Measurements from ENCODE around the gene HSPA12B. TPM values are rescaled to one million over a fixed set of nuclear protein-coding genes. Genes with fewer than 3 reads are reported as not detected.

The HSPA12B gene
- polyA plus RNA-seq, 4 donors, result 13.3 to 19.0 (median 14.6) TPM

- no peak for DNase-seq (ENCODE audit: low read depth in 4 of 4, low spot score in 3 of 4)
Observed at GRCh38 chr20:3747471-3747870, 15.0 kb downstream of the HSPA12B start.

- no peak for DNase-seq (ENCODE audit: low read depth in 4 of 4, low spot score in 3 of 4)
Observed at GRCh38 chr20:3748073-3748472, 15.6 kb downstream of the HSPA12B start.

GRCh38 chr20:3749087-3749688 lies 16.7 kb downstream of the HSPA12B start:
- DNase-seq (ENCODE audit: low read depth in 4 of 4, low spot score in 3 of 4), result no peak

- no peak for DNase-seq (ENCODE audit: low read depth in 4 of 4, low spot score in 3 of 4)
Observed at GRCh38 chr20:3749689-3750531, 17.4 kb downstream of the HSPA12B start.

- DNase-seq (ENCODE audit: low read depth in 4 of 4, low spot score in 3 of 4), result no peak
Observed at GRCh38 chr20:3751305-3751674, 18.8 kb downstream of the HSPA12B start.

GRCh38 chr20:3751675-3752385 lies 19.3 kb downstream of the HSPA12B start:
- no peak for DNase-seq (ENCODE audit: low read depth in 4 of 4, low spot score in 3 of 4)

GRCh38 chr20:3752386-3752759 lies 19.9 kb downstream of the HSPA12B start:
- no peak for DNase-seq (ENCODE audit: low read depth in 4 of 4, low spot score in 3 of 4)

- DNase-seq (ENCODE audit: low read depth in 4 of 4, low spot score in 3 of 4), result no peak
Observed at GRCh38 chr20:3753098-3753497, 20.6 kb downstream of the HSPA12B start.

GRCh38 chr20:3753501-3754275 lies 21.2 kb downstream of the HSPA12B start:
- DNase-seq (ENCODE audit: low read depth in 4 of 4, low spot score in 3 of 4), result no peak

- DNase-seq (ENCODE audit: low read depth in 4 of 4, low spot score in 3 of 4), result no peak
Observed at GRCh38 chr20:3754276-3754630, 21.8 kb downstream of the HSPA12B start.

GRCh38 chr20:3755269-3755668 lies 22.8 kb downstream of the HSPA12B start:
- no peak for DNase-seq (ENCODE audit: low read depth in 4 of 4, low spot score in 3 of 4)

GRCh38 chr20:3755814-3756480 lies 23.5 kb downstream of the HSPA12B start:
- DNase-seq (ENCODE audit: low read depth in 4 of 4, low spot score in 3 of 4), result no peak

- DNase-seq (ENCODE audit: low read depth in 4 of 4, low spot score in 3 of 4), result no peak
Observed at GRCh38 chr20:3757268-3757667, 24.8 kb downstream of the HSPA12B start.

GRCh38 chr20:3758566-3758965 lies 26.1 kb downstream of the HSPA12B start:
- no peak for DNase-seq (ENCODE audit: low read depth in 4 of 4, low spot score in 3 of 4)

GRCh38 chr20:3759316-3759823 lies 26.9 kb downstream of the HSPA12B start:
- no peak for DNase-seq (ENCODE audit: low read depth in 4 of 4, low spot score in 3 of 4)

GRCh38 chr20:3759884-3760283 lies 27.4 kb downstream of the HSPA12B start:
- DNase-seq (ENCODE audit: low read depth in 4 of 4, low spot score in 3 of 4), result no peak

GRCh38 chr20:3760655-3761348 lies 28.3 kb downstream of the HSPA12B start:
- no peak for DNase-seq (ENCODE audit: low read depth in 4 of 4, low spot score in 3 of 4)

GRCh38 chr20:3763671-3764601 lies 31.5 kb downstream of the HSPA12B start:
- no peak for DNase-seq (ENCODE audit: low read depth in 4 of 4, low spot score in 3 of 4)

- DNase-seq (ENCODE audit: low read depth in 4 of 4, low spot score in 3 of 4), result no peak
Observed at GRCh38 chr20:3764659-3765058, 32.2 kb downstream of the HSPA12B start.

All from right renal pelvis (tissue), 4 donors.